HG02840 (cell line): Measurements from ENCODE around the gene FBXO42.
A peak's percentile ranks its signal among the peaks of the same experiment; 100 is the strongest.

ENCODE experiments used
- ATAC-seq: cut with Tn5 transposase; IDR thresholded peaks from one replicate; pipeline ENCODE4 v1.9.1; 2021; ENCODE audit warnings: mild to moderate bottlenecking, moderate library complexity, moderate number of reproducible peaks; ENCODE audit not compliant: unreplicated experiment, low FRiP score

The FBXO42 gene

DNA sequence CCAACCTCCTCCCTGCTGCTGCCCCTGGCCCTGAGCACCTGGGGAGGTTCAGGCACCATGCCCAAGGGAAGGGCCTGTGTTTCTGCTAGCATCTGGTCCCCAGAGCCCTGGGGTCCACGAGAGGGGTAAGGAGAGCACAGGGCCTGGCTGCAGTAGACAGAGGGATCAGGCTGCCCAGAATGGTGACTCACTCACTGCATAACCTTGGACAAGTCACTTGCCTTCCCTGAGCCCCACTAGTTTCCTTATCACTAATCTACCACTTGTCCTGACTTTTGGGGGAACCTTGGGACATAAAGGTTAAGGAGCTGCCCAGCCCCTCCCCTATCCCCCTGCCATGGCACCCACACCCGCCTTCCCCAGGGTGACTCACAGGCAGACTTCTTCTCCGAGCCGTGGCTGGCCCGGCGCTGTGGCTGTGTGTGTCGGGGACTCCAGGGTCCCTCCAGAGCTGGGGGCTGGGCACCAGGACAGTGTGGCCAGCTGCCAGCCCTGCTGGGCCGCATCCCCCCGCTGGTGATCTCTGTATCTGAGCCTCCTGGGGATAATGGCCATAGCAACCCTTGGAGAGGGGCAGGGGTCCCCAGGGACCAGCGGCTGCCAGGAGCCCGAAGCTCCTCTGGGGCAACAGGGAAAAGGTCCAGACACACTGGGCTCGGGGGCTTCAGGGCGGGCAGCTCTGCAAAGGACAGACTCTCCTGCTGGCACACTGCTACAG lies 143.9 kb downstream of the FBXO42 start:
- ATAC-seq: no peak

DNA sequence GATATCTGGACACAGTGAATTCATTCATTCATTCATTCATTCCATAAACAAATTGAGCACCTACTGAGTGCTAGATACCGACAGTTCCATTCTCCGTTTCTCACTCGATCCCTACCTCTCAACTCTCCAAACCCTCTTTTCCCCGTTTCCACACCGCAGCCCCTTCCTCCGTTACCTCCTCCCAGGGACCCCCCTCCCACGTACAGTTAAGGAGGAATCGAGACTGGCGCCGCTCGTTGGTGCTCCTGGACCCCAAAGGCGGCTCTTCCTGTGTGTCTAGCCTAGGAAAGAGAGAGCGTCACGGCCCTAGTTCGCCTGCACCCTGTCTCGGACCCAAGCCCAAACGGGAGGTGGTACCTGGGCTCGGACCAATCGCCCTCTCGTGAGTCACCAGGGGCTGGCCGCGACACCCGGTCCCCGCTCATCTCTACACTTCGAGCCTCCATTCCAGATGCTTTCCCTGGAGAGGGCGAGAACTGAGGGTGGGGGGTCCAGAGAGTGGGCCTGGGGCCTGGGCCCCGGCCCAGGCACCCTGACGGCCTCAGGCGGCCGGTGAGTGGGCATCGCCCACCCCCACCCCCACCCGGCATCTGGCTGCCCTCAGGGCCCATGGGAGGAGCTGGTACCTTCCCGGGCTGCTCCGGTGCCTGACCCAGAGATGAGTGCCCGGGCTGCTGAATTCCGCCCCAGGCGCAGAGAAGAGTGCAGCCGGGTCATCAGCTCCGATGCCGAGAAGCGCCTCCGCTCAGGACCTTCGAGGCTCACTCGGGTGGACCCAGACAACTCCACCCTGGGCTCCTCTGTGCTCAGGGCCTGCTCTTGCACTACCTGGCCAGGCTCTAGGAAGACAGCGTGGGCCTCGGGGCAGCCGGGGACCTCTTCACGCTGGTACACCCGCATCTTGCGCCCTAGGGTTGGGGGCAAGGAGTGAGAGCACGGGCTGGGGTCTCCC lies 144.7 kb downstream of the FBXO42 start:
- no peak for ATAC-seq

DNA sequence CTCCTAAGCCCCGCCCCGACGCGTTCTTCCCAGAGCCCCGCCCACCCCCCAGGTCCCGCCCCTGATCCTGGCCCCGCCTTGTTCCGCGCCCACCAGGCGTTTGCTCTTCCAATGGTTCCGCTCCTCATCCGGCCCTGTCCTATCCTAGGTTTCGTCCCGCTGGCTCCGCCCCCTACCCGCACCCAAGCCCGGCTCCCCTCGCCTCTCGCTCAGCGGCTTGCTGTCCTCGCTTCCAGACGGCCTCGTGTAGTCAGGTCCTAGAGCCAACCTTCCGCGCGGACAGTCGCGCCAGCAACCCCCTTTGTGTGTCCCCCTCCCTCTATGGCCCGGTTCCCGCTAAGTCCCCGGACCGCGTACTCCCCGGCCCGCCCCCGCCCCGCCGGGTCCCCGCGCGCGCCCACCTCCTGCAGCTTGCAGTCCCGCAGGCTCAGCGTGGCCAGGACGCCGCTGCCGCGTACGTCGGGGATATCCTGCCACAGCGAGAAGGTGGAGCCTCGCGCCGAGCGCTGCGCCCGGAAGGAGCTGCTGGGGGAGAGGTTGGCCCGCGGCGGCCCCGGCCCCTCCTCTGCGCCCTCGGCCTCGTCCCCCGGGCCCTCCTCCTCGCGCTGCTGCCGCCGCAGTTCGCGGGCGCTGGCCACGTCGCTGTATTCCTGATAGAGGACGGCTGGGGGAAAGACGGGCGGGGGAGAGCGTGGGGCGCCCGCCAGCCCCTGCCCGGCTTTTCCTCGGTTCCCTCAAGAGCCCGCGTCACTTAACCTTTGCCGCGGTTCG lies 145.5 kb downstream of the FBXO42 start:
- peak; percentile 63 for ATAC-seq

DNA sequence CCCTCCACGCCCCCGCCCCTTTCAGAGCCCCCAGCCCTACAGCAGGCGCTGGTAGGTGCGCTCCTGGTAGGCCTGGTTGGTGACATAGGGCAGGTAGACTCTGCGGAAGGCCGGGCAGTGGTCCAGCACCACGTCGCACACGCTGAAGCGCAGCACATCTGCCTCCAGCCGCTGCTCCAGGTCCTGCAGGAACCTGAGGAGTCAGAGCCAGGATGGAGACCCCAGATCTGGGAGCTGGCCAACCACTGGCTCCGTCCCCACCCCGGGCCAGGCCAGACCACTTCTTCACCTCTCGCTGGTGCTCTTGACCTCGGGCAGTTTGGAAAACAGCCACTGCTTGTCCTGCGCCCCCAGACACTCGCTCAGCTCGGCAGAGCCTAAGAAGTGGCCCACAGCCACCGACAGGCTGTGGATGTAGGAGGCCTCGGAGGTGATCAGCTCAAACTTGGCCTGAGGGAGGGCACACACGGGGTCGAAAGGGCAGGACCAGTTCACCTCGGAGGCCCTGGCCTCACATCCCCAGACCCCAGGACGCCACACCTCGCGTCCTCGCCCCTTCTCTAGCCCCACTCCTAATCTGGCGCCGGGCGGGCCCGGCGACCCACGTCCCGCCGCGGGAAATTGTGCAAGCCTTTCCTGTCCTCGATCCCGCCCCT lies 146.3 kb downstream of the FBXO42 start:
- ATAC-seq: no peak

DNA sequence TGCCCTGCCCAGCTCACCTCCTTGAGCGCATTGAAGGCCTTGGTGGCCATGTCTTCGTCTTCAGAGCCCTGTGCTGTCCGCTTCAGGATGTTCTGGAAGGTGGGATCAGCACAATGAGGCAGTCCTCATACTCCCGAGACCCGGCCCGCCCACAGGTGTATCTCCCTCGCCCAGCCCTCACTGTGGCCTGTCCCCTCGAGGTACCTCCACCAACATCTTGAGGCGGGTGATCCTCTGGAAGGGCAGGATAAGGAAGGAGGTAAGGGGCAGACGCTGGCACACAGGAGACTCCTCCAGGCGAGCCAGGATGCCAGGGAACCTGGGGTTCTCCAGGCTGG lies 147.0 kb downstream of the FBXO42 start:
- no peak for ATAC-seq

DNA sequence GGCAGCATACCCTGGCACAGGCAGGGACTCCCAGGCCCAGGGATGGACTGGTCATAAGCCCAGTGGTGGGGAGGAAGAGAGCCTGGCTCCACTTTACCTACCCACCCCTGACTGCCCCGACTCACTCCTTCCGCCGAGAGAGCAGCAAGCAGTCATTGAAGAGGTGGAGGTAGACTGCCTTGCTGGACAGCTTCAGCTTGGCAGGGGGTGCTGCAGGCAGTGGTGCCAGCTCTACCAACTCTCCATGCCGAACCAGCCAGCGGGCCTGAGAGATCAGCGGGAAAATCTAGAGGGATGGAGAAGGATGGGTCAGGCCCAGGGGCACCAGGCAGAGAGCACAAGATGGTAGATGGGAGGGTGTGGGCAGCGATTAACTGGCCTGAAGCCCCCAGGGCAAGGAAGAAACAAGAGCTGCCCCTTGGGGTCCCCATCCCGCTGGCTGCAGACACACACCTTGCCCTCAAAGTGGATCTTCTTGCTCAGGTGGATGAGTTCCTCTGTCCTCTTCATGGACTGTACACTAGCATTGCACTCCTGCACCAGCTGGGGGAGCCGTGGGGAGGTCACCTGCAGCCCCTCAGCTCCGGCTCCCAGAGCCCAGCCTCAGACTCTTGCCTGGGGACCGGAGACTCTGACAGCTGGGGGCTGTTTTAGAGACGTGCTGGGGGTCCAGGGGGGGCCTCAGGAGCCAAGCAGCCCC lies 147.5 kb downstream of the FBXO42 start:
- no peak for ATAC-seq

DNA sequence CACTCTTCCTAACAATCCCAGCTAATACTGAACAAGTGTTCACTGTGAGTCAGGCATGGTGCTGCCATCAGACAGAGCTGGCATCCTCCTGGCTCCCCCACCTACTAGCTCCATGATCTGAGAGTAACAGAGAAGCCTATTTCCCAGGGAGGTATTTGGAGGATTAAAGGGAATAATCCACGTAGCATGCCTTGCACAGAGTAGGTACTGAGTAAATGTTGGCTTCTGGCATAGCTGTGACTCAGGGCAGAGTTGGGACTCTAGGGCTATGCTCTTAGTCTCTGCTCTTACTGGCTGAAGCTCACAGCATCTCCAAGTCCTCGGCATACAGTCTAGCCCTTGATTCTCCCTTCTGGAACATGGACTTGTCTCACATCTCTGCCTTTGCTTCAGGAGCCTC lies 148.1 kb downstream of the FBXO42 start:
- ATAC-seq: no peak

DNA sequence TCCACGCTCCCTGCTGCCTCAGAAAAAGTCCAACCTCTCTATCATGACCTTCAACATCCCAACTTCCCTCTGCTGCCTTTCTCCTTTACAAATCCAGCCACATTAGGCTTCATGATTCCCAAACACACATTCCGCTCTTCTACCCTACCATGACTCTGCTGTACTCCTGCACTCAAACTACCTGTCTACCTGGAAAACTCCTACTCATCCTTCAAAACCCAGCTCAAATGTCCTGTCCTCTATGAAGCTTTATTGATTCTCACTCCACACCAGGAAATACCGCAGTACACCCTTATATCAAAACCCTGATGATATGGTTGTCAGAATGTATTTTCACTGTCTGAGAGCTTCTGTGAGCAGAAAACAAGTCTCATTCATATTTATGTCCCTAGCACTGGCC lies 148.7 kb downstream of the FBXO42 start:
- no peak for ATAC-seq

DNA sequence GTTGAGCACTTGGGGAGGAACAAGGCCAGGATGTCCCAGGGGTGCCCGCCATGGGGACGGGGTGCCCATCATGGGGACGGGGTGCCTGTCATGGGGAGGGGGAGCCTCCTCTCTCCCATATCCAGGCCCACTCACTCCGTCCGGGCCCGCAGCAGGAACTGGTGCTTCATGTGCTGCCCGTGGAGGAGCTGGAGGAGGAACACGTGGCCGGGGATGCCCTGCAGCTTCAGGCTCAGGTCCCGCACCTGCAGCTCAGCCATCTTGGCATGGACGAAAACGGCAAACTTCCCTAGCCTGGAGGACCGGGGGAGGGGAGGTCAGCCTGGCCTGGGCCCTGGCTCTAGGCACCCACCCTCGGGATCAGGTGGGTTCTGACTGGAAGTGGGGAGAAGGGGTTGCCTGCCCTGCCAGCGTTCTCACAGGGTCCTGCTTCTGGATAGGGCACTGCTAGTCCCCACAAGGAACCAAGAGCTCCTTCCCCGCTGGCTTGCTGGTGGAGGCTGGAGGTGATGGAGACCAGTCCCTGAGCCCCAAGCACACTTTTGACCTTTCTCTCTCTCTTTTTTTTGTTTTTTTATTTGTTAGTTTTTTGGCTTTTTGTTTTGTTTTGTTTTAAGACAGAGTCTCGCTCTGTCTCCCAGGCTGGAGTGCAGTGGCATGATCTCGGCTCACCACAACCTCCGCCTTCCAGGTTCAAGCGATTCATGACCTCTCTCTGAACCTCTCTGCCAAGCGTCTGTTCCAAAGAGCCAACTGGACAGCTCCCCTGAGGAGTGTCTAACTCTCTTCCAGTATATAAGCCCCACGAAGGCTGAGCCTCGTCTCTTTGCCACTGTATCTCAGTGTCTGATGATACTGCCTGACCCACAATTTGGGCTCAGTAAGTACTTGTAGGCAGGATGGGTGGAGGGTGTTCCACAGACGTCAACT lies 149.7 kb downstream of the FBXO42 start:
- no peak for ATAC-seq

DNA sequence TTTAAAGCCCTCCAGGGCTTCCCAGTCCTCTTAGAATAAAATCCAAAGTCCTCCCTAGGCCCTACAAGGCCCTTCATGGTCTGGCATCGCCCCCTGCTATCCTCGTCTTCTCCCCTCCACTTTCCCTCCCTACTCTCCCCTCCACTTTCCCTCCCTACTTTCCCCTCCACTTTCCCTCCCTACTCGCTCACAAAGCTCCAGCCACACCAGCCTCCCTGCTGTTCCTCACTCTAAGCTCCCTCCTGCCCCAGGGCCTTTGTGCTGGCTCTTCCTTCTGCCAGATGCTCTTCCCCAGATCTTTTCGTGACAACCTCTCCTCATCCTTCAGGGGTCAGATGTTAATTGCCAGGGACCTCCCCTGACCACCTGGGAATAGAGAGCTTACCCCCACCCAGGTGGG lies 152.6 kb downstream of the FBXO42 start:
- ATAC-seq: no peak

DNA sequence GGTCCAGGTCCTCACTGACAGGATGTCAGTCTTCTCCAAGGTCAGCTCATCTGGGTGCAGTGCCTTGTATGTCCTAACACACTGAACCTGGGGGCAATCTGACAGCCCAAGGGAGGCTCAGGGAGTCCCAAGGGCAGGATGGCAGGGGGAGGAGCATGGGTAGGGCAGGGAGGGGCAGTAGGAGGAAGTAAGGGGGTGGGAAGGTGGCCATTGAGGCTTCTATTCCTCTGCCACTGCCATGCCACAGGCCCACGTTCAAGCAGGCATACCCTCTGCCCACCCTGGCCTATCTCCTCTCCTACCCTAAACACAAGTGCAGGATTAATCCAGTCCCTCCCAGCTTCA lies 153.2 kb downstream of the FBXO42 start:
- ATAC-seq: no peak

DNA sequence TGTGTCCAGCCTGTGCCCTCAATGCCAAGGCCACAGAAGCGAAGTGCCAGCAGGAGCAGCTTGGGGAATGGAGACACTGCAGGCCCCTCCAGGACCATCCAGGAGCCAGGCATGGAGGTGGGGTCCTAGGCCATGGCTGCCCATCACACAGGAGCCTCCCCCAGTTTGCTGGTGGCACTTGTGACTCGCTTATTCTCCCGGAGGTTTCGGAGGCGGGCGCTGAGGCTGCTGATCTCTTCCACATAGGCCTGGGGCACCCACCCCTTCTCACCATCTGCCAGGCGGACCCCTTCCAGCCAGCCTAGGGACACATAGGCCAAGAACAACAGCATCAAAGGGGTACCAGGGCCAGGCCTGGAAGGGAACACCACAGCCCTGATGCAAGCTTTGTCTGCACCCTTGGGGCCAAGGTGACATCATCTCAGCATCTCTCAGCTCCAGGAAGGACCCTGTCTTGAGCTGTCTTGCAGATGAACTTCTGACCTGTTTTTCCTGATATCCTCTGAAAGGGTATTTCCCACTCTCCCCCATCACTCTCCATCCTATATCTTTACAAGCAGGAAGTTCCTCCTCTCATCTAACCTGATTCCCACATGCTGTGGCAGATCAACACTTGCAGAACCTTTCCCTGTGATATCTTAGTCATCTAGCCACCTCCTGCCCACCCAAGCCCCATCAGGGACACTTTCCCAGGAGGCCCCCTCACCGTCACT lies 153.7 kb downstream of the FBXO42 start:
- ATAC-seq: no peak

DNA sequence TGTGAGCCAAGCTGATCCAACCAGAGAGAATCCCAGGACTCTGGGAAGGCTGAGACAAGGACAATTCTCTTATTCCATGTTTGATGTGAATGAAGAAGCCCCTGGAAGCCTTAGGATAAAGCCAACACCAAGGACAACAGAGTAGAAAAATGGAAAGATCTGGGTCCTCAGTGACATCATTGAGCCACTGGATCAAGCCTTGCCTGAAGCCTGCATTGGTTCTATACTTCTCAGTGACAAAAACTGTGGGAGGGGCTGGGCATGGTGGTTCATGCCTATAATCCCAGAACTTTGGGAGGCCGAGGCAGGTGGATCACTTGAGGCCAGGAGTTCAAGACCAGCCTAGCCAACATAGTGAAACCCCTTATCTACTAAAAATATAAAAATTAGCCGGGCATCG lies 155.4 kb downstream of the FBXO42 start:
- no peak for ATAC-seq
